RKO (cell line): ENCODE results near the gene LAMA4.

Source experiments
- DNase-seq: peaks from one replicate; pipeline ENCODE4 v3.0.0-alpha.2; 2016; ENCODE audit warnings: low spot score

Gene LAMA4, protein sequence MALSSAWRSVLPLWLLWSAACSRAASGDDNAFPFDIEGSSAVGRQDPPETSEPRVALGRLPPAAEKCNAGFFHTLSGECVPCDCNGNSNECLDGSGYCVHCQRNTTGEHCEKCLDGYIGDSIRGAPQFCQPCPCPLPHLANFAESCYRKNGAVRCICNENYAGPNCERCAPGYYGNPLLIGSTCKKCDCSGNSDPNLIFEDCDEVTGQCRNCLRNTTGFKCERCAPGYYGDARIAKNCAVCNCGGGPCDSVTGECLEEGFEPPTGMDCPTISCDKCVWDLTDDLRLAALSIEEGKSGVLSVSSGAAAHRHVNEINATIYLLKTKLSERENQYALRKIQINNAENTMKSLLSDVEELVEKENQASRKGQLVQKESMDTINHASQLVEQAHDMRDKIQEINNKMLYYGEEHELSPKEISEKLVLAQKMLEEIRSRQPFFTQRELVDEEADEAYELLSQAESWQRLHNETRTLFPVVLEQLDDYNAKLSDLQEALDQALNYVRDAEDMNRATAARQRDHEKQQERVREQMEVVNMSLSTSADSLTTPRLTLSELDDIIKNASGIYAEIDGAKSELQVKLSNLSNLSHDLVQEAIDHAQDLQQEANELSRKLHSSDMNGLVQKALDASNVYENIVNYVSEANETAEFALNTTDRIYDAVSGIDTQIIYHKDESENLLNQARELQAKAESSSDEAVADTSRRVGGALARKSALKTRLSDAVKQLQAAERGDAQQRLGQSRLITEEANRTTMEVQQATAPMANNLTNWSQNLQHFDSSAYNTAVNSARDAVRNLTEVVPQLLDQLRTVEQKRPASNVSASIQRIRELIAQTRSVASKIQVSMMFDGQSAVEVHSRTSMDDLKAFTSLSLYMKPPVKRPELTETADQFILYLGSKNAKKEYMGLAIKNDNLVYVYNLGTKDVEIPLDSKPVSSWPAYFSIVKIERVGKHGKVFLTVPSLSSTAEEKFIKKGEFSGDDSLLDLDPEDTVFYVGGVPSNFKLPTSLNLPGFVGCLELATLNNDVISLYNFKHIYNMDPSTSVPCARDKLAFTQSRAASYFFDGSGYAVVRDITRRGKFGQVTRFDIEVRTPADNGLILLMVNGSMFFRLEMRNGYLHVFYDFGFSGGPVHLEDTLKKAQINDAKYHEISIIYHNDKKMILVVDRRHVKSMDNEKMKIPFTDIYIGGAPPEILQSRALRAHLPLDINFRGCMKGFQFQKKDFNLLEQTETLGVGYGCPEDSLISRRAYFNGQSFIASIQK (N-terminal part only)

GRCh38 chr6:112253841-112254816 lies at the start of gene LAMA4:
TSS of gene LAMA4 (minus strand) at chr6:112254567. CDS start at chr6:112254150, 417 bp downstream.
- no peak for DNase-seq

GRCh38 chr6:112302142-112302705 lies 47.9 kb upstream of the LAMA4 start:
- no peak for DNase-seq

DNA sequence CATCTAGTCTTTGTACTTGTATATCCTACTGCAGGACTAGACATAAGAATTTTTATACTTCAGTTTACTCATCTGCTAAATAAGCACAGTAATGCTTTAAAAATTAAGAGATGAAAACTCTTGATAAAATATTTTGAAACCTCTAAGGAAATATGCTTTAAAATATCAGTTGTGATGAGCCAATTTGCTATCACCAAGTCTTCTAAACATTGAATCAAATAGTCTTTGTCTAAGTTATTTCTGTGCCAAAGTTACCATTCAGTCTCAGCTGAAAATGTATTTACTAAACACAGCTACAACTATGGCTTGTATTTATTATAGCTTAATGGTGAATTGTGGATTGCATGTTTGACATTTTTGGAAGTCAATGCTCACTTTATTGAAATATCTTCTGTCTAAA lies 46.5 kb upstream of the LAMA4 start:
- no peak for DNase-seq

DNA sequence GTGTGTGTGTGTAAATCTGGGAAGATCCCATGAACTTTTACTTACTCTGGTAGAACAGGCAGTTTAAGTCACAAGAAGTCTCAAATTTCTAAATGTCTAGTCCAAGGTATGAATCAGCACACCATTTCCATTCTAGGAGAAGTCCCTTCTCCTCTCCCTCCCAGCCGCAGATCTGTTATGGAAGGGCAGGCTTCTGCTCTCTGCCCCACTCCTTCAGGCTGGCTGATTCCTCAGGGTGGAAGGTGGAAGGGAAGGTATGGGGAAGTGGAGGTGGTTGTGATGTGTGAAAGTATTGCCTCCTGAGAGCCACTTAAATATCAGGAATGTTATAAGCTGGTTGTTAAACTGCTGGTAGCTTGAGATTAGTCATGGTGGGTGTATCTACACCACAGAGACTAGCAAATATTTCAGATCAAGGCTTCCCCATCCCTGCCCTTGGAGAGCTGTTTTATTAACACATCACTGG lies 44.5 kb upstream of the LAMA4 start:
- DNase-seq, result no peak

DNA sequence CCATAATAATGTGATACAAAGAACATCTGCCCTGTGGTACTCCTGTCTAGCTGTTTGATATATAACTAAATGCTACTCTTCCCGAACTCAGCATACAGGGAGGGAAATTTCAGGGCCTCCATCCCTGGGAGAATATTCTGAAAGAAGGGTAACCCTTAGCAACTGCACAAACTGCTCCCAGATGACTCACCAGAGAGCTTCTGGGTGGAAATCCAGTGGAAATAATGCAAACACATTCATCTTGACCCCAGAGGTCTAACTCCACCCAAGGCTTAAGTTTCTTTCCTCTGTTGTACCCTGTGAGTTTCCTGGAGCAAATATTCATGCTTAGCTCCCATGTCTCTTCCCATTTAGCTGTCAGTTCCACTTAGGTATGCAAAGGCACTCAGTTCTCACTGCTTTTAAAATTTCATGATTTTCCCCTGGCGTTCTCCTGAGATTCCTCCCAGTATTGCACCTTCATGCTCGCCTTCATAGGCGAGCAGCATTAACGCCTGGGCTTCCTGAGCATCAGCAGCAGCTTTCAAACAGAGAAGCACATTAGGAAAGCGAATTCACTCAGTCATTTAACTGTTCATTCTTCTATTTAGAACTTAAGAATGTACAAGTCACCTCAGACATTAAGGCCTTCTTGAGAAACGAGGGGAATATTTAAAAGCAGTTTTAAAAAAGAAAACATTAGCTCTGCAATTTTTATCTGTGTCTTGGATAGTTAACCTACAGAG lies 43.8 kb upstream of the LAMA4 start:
- no peak for DNase-seq

GRCh38 chr6:112296694-112297093 lies 42.3 kb upstream of the LAMA4 start:
- no peak for DNase-seq

GRCh38 chr6:112296122-112296521 lies 41.8 kb upstream of the LAMA4 start:
- peak; percentile 52 for DNase-seq

DNA sequence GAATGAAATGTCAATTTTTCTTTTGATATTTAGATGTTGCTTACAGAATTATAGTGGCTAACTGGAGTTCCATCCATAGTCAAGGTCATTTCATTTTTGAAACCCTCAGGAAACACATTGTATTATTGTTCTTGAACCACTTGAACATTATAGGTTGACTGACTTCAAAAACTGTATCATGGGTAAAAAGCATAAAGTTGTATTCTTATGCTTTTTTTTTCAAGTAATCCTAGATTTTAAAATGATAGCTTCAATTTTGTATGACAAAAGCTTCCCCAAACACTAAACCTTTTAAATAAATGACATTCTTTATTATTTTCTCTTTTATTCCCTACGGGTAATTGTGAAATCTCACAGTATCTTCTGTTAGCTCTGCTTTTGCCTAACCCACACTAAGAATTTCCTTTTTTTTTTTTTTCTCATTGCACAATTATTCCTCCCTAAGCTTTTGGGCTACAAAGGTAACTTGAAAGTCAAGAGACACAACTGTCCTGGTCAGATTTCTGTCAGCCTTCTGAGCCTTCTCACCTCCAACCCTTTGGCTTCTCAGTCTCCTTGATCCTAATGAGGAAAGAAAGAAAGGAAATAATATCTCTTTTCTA lies 36.9 kb upstream of the LAMA4 start:
- no peak for DNase-seq

- no peak for DNase-seq
These were observed 34.7 kb upstream of the LAMA4 start for GRCh38 chr6:112289038-112289566.

DNA sequence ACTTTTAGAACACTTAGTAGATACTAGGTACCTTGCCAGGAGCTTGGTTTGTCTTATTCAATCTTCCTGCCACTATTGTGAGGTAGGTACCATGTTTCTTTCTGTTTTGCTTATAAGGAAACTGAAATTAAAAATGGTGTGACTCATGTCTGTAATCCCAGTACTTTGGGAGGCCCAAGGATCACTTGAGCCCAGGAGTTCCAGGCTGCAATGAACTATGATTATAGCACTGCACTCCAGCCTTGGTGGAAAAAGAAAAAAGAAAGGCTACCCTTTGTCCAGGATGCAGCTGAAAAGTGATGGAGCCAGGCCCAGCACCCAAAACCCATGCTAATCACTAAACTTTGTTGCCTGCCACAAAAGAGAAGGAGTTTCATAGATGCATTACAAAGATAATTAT lies 34.1 kb upstream of the LAMA4 start:
- no peak for DNase-seq

DNA sequence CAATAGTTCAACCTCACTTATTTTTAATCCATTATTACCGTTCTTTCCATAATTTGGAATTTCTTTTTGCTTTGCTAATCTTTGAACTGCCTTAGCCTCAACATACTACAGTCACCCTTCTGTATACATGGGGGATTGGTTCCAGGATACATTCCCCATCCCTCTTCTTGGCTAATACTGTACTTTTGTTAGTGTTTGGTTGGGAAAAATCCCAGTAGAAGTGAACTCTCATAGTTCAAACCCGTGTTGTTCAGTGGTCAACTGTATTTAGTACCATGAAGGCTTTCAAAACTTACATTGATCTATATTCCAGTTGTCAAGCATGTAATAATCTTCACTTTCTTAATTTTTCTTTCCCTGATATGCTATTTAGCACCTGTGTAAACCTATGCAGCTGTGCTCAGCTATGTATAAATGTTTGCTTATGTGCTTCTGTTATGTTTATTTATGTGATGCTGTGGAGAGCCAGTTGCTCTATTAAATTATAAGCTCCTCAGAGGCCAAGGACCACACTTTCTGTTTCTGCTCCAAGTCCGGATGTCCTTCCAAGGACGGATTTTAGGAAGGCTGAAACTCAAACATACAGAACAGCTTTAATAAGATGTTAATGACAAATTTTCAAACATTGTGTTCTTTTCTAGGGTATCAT lies 33.3 kb upstream of the LAMA4 start:
- no peak for DNase-seq

GRCh38 chr6:112286500-112287144 lies 32.3 kb upstream of the LAMA4 start:
- no peak for DNase-seq

DNA sequence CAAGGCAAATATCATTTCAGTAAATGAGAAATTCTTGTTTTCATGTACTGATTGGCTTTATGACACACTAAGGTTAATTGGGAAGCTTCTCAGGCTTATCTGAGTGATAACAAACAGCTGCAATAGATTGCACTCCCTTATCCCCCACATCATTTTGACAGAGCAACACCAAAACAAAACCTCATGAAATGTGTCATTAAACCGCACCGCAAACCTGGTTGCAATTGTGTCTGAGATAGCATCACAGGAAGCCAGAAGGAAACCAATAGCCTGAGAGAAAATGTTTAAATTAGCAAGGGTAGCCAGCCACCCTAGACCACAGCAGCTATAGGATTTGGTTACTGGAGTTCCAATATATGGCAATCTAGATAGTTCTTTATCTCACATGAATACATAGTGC lies 31.6 kb upstream of the LAMA4 start:
- DNase-seq, result no peak

DNA sequence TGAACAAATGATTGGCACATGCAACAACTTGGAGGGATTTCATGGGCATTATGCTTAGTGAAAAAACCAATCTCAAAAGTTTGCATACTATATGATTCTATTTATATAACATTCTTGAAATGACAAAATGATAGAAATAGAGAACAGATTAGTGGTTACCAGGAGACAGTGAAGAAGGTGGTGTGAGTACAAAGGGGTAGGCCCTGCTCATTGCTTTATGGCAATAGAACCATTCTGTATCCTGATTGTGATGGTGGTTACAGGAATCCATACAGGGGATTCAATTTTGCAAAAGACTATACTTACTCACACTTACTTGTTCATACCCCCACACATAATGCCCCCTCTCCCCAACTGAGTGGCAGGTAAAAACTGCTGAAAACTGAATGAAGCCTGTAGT lies 30.2 kb upstream of the LAMA4 start:
- no peak for DNase-seq

DNA sequence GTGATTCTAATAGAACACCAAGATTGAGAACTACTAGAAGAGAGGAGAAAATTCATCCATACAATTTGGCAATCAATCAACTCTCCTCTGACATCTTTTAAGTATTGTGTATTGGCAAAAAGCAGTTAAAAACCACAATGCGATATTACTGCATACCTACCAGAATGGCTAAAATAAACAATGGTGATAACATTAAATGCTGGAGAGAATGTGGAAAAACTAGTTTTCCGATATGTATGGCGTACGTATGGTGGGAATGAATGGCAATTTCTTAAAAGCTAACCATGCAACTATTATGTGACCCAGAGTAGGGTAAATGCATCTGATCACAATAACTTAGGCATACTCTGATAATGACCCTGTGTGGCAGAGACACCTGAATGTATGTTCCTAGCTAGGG lies 29.3 kb upstream of the LAMA4 start:
- no peak for DNase-seq

DNA sequence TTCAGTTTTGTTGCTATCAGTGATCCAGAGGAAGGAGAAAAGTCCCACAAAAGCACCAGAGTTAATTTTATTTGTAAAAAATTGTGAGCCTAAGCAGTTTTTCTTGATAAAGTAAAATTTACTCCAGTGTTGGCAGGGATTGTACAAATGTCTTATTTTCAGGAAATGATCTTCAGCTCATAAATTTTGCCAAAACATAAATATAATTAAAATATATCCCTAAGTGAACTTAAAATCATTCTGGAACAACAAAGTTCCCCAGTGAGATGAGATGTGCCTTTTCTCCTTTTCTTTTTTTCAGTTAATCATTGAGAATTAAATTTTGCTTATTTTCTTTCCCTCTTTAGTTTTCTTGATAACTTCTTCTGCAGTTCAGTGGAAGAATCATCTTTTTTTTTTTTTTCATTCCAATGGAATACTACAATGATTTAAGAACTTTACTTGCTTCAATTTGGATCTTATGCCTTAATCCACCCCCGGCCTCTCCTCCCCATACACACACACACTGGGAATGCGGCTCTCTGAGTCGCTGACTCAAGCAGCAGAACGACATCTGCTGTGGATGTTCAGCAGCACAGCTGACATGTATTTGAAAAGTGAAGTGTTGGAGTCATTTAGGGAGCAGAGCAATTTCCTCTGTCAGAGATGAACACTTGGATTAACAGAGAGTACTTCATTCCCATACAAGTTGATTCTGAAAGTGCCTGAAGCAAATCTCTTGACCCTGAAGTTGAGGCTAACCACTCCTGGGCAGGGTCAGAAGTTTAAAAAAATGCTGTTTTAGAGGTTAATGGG lies 27.7 kb upstream of the LAMA4 start:
- peak; percentile 58 for DNase-seq
